IMR-90 (cell line): Measurements from ENCODE around the gene KIAA0513. TPM values are rescaled to one million over a fixed set of nuclear protein-coding genes. Genes with fewer than 3 reads are reported as not detected.
A peak's percentile ranks its signal among the peaks of the same experiment; 100 is the strongest.

Experiments
- ATAC-seq: fragments of 200-7000 bp; cut with Tn5 transposase; 2 replicates; pipeline ENCODE4 v1.9.1; 2020; ENCODE audit warnings: low read depth, mild to moderate bottlenecking, moderate library complexity
- BruUV-seq: library from RNA; stranded (reverse); fragments of 400-500 nt; replicated peaks from 2 replicates; lab custom pipeline; 2021; lab: Mats Ljungman, UMichigan
- CTCF ChIA-PET: fragments of 300-600 bp; formaldehyde crosslinking; extraction: SDS; loops from one replicate; lab custom pipeline; 2021; ENCODE audit warnings: antibody characterized with exemption; lab: Yijun Ruan, JAX
- POLR2A ChIA-PET: fragments of 300-600 bp; sonication (Branson Sonifier 250); formaldehyde crosslinking; loops from one replicate; lab custom pipeline; 2022; ENCODE audit warnings: antibody characterized with exemption; ENCODE audit not compliant: unreplicated experiment; lab: Charles Lee
- DNase-seq: peaks from one replicate; pipeline ENCODE4 v3.0.0; 2013
- H2AFZ ChIP-seq: replicated peaks from 2 replicates; pipeline ENCODE3; 2013; ENCODE audit warnings: low read length, mild to moderate bottlenecking; ENCODE audit not compliant: poor library complexity
- H2AK5ac ChIP-seq: 2 replicates; pipeline ENCODE4 v1.6.1; 2013; ENCODE audit warnings: low read depth, low read length, inconsistent platforms
- H2AK9ac ChIP-seq: replicated peaks from 2 replicates; pipeline ENCODE3; 2013; ENCODE audit warnings: mild to moderate bottlenecking, low read depth, low read length, moderate library complexity; ENCODE audit not compliant: poor library complexity
- H2BK120ac ChIP-seq: 2 replicates; pipeline ENCODE4 v1.6.1; 2013; ENCODE audit warnings: low read depth, low read length, inconsistent platforms
- H2BK15ac ChIP-seq: 3 replicates; pipeline ENCODE4 v1.6.1; 2013; ENCODE audit warnings: low read depth, low read length, inconsistent platforms
- H2BK20ac ChIP-seq: 2 replicates; pipeline ENCODE4 v1.6.1; 2013; ENCODE audit warnings: low read depth, mild to moderate bottlenecking, inconsistent platforms, low read length, moderate library complexity
- H2BK5ac ChIP-seq: 2 replicates; pipeline ENCODE4 v1.6.1; 2013; ENCODE audit warnings: mild to moderate bottlenecking, low read depth, low read length, inconsistent platforms; ENCODE audit not compliant: poor library complexity, severe bottlenecking
- H3K14ac ChIP-seq: replicated peaks from 2 replicates; pipeline ENCODE4 v1.6.1; 2013; ENCODE audit warnings: low read depth, low read length, inconsistent platforms
- H3K18ac ChIP-seq: 2 replicates; pipeline ENCODE4 v1.6.1; 2013; ENCODE audit warnings: low read depth, low read length, control low read depth
- H3K23ac ChIP-seq: 2 replicates; pipeline ENCODE4 v1.6.1; 2013; ENCODE audit warnings: low read depth, low read length, inconsistent platforms
- H3K27ac ChIP-seq: 2 replicates; pipeline ENCODE4 v1.5.1; 2013; ENCODE audit warnings: mild to moderate bottlenecking, control low read depth, low read length; ENCODE audit not compliant: insufficient read depth
- H3K27me3 ChIP-seq: 2 replicates; pipeline ENCODE4 v1.6.1; 2013; ENCODE audit warnings: low read length; ENCODE audit not compliant: control insufficient read depth, insufficient read depth
- H3K36me3 ChIP-seq: 2 replicates; pipeline ENCODE4 v1.6.1; 2013; ENCODE audit warnings: low read length, mixed read lengths; ENCODE audit not compliant: control insufficient read depth, insufficient read depth
- H3K4ac ChIP-seq: 2 replicates; pipeline ENCODE4 v1.6.1; 2013; ENCODE audit warnings: low read depth, low read length, inconsistent platforms
- H3K4me1 ChIP-seq: 2 replicates; pipeline ENCODE4 v1.6.1; 2013; ENCODE audit warnings: low read length, mixed read lengths; ENCODE audit not compliant: control insufficient read depth, insufficient read depth
- H3K4me2 ChIP-seq: 2 replicates; pipeline ENCODE4 v1.6.1; 2013; ENCODE audit warnings: low read depth, mild to moderate bottlenecking, control low read depth, low read length, moderate library complexity
- H3K4me3 ChIP-seq: 2 replicates; pipeline ENCODE4 v1.5.1; 2013; ENCODE audit warnings: low read depth, mild to moderate bottlenecking, control low read depth, low read length, moderate library complexity; ENCODE audit not compliant: insufficient read depth
- H3K56ac ChIP-seq: 2 replicates; pipeline ENCODE4 v1.6.1; 2013; ENCODE audit warnings: low read length, inconsistent platforms; ENCODE audit not compliant: insufficient read depth; ENCODE audit errors: extremely low read depth
- H3K79me1 ChIP-seq, 2 experiments: 2 replicates each; pipeline ENCODE4 v1.6.1; 2013; ENCODE audit warnings: low read length in 2 of 2, inconsistent platforms in 1 of 2, low read depth in 1 of 2
- H3K9ac ChIP-seq: 2 replicates; pipeline ENCODE4 v1.6.1; 2013; ENCODE audit warnings: low read depth, low read length, control low read depth
- H3K9me1 ChIP-seq: 2 replicates; pipeline ENCODE4 v1.6.1; 2013; ENCODE audit warnings: low read length, inconsistent platforms; ENCODE audit not compliant: insufficient read depth
- H3K9me3 ChIP-seq: 2 replicates; pipeline ENCODE4 v1.6.1; 2013; ENCODE audit warnings: low read length; ENCODE audit not compliant: control insufficient read depth, insufficient read depth
- H4K20me1 ChIP-seq: 2 replicates; pipeline ENCODE4 v1.6.1; 2013; ENCODE audit warnings: low read length, inconsistent platforms; ENCODE audit not compliant: insufficient read depth
- H4K5ac ChIP-seq: 2 replicates; pipeline ENCODE4 v1.6.1; 2013; ENCODE audit warnings: mild to moderate bottlenecking, low read depth, low read length, control low read depth
- H4K8ac ChIP-seq, 2 experiments: 2 replicates each; pipeline ENCODE4 v1.6.1; 2013; ENCODE audit warnings: low read depth in 2 of 2, low read length in 2 of 2, control low read depth in 1 of 2, inconsistent platforms in 1 of 2
- H4K91ac ChIP-seq: 2 replicates; pipeline ENCODE4 v1.6.1; 2013; ENCODE audit warnings: low read depth, low read length, inconsistent platforms; ENCODE audit not compliant: insufficient read depth
- BHLHE40 ChIP-seq: fragments of 150-350 bp; IDR thresholded peaks from 2 replicates; pipeline ENCODE4 v1.6.1; 2016; ENCODE audit warnings: mild to moderate bottlenecking, low read depth, low read length
- CEBPB ChIP-seq: IDR thresholded peaks from 2 replicates; pipeline ENCODE4 v1.6.1; 2012; ENCODE audit warnings: low read depth, low read length, improper control_type of control experiment
- CHD1 ChIP-seq: IDR thresholded peaks from 2 replicates; pipeline ENCODE4 v1.6.1; 2012; ENCODE audit warnings: low read depth, low read length, improper control_type of control experiment
- ELK1 ChIP-seq: fragments of 150-350 bp; IDR thresholded peaks from 2 replicates; pipeline ENCODE4 v1.6.1; 2016; ENCODE audit warnings: low read depth, mild to moderate bottlenecking, low read length, moderate library complexity, borderline replicate concordance
- FOS ChIP-seq: fragments of 150-350 bp; IDR thresholded peaks from 2 replicates; pipeline ENCODE4 v1.6.1; 2016; ENCODE audit warnings: low read depth, low read length
- MAFK ChIP-seq: IDR thresholded peaks from 2 replicates; pipeline ENCODE4 v1.6.1; 2012; ENCODE audit warnings: low read depth, low read length, improper control_type of control experiment
- MXI1 ChIP-seq: IDR thresholded peaks from 2 replicates; pipeline ENCODE4 v1.6.1; 2012; ENCODE audit warnings: low read depth, mild to moderate bottlenecking, low read length, moderate library complexity, borderline replicate concordance
- NFE2L2 ChIP-seq: fragments of 150-350 bp; IDR thresholded peaks from 2 replicates; pipeline ENCODE4 v1.6.1; 2016; ENCODE audit warnings: low read depth, mild to moderate bottlenecking, low read length
- POLR2A ChIP-seq: IDR thresholded peaks from 2 replicates; pipeline ENCODE4 v1.6.1; 2012; ENCODE audit warnings: mild to moderate bottlenecking, low read depth, low read length
- RAD21 ChIP-seq: IDR thresholded peaks from 2 replicates; pipeline ENCODE4 v1.6.1; 2012; ENCODE audit warnings: low read length, improper control_type of control experiment
- RCOR1 ChIP-seq: IDR thresholded peaks from 2 replicates; pipeline ENCODE4 v1.6.1; 2012; ENCODE audit warnings: mild to moderate bottlenecking, low read length, improper control_type of control experiment; ENCODE audit not compliant: insufficient replicate concordance
- RFX5 ChIP-seq: IDR thresholded peaks from 2 replicates; pipeline ENCODE4 v1.8.0; 2012; ENCODE audit warnings: low read depth, mild to moderate bottlenecking, low read length, moderate library complexity
- USF2 ChIP-seq: fragments of 150-350 bp; IDR thresholded peaks from 2 replicates; pipeline ENCODE4 v1.6.1; 2017; ENCODE audit warnings: mild to moderate bottlenecking, antibody characterized with exemption, low read length, low read depth
- WGBS, 2 experiments: methylation state at CpG; one replicate each; pipeline versions ENCODE4 v1.1.5 to v1.1.7; 2013; ENCODE audit warnings: missing lambda C conversion rate in 2 of 2; ENCODE audit not compliant: insufficient read length in 1 of 2; ENCODE audit errors: extremely low coverage in 2 of 2; 5-methylcytosine and 5-hydroxymethylcytosine counted together
- dilution Hi-C: fragments of 300-500 bp; cut with HindIII; formaldehyde crosslinking; loops from one replicate; pipeline ENCODE4 v1.14.3; 2018; ENCODE audit warnings: low sequenced_read_pairs; ENCODE audit not compliant: unreplicated experiment
- in situ Hi-C: fragments of 300-500 bp; cut with MboI; formaldehyde crosslinking; loops from 3 replicates; pipeline ENCODE4 v1.14.3; 2019; ENCODE audit warnings: low sequenced_read_pairs, inconsistent platforms, mixed read lengths
- intact Hi-C: fragments of 100-400 bp; cut with micrococcal nuclease; formaldehyde crosslinking; loops from 2 replicates; pipeline ENCODE4 v1.10.0; 2022
- polyA plus RNA-seq, 3 experiments: library from polyadenylated mRNA; depleted of rRNA; stranded (reverse); fragments of >200 nt; gene quantifications; 2 replicates each; pipeline ENCODE4 v1.2.3, GENCODE V29; 2012; ENCODE audit warnings: low replicate concordance in 1 of 3
- total RNA-seq: library from RNA; depleted of rRNA; stranded (reverse); fragments of >200 nt; gene quantifications from 2 replicates; pipeline ENCODE4 v1.2.3, GENCODE V29; 2012

KIAA0513 gene
- total and polyA plus RNA-seq, 2 of the 4 experiments (the other 2 are of a cell fraction) = 9.5 TPM

- TF ChIP-seq USF2 = no peak
These were observed 48.1 kb upstream of the KIAA0513 start (continued) for GRCh38 chr16:84979516-84979915.

- H3K23ac ChIP-seq = peak overlapping the region; percentile 60; the same call in 1 of the 2 replicates
- 0 out of 3 replicates have a peak overlapping the region, but pooled peaks have one; percentile 29 for H2BK15ac ChIP-seq
- no peaks in the 10 kb centered on the region for H3K9me3 ChIP-seq
- intact Hi-C loops = no loop called here
- ChIA-PET POLR2A (no interaction called here), CTCF (no interaction called here)
- H3K79me1 ChIP-seq = peaks cover 50 to 77% of the 10 kb centered on the region in 2 experiments
- H3K14ac ChIP-seq = peak overlapping the region; percentile 31; the same call in 1 of the 2 replicates
- no peak overlapping the region for H2BK5ac ChIP-seq
- H3K27me3 ChIP-seq = no peaks in the 10 kb centered on the region
- H4K5ac ChIP-seq = 0 out of 2 replicates have a peak overlapping the region, but pooled peaks have one; percentile 38
- peak overlapping the region; percentile 67; the same call in 1 of the 2 replicates for H4K91ac ChIP-seq
- H3K4me1 ChIP-seq = peaks cover 33% of the 10 kb centered on the region
- H3K36me3 ChIP-seq = peaks cover 45% of the 10 kb centered on the region
- H3K18ac ChIP-seq = no peak overlapping the region
- no peak overlapping the region for H3K4me3 ChIP-seq
- H3K9me1 ChIP-seq = peaks cover 44% of the 10 kb centered on the region
- H4K20me1 ChIP-seq = 0 out of 2 replicates have a peak, but pooled peaks cover 1% of the 10 kb centered on the region
- in situ Hi-C loops = no loop called here
- ATAC-seq (no peak), DNase-seq (no peak)
- H3K4me2 ChIP-seq = no peak overlapping the region
- H3K4ac ChIP-seq = peak overlapping the region; percentile 6; the same call in 1 of the 2 replicates
- peak overlapping the region; percentile 8 for H2BK120ac ChIP-seq
- 79% methylated on average over 2 of the region's 9 CpGs; no CpG with 5 or more reads in 1 of the 2 experiments for WGBS, 2 experiments
- H2AFZ ChIP-seq = no peak overlapping the region
- H3K27ac ChIP-seq = no peak overlapping the region
- peak overlapping the region; percentile 20; the same call in 1 of the 2 replicates for H2AK5ac ChIP-seq
- peak overlapping the region in 1 of 2 experiments; percentile 42; a peak in 1 of 4 replicates for H4K8ac ChIP-seq
- no peak overlapping the region for H2BK20ac ChIP-seq
- no peak overlapping the region for H2AK9ac ChIP-seq
- no TSS peak for BruUV-seq
- dilution Hi-C loops = no loop called here
- no peak overlapping the region for H3K9ac ChIP-seq
- H3K56ac ChIP-seq = no peak overlapping the region
- TF ChIP-seq RAD21 (no peak), BHLHE40 (no peak), NFE2L2 (no peak), MAFK (no peak), POLR2A (no peak), CHD1 (no peak), RFX5 (no peak), ELK1 (no peak), FOS (no peak), CEBPB (no peak), USF2 (no peak), RCOR1 (no peak), MXI1 (no peak)
These were observed 45.2 kb upstream of the KIAA0513 start for GRCh38 chr16:84982434-84982833.
